SU-DHL-6 (cell line): ENCODE results near the gene MYDGF.

Experiments used
- H2AFZ ChIP-seq: fragments of 200-600 bp; sonication (generic); 2 replicates; pipeline ENCODE4 v1.6.1; 2014; ENCODE audit warnings: low read depth, mild to moderate bottlenecking, moderate library complexity, mixed read lengths, antibody characterized with exemption, low read length; ENCODE audit not compliant: severe bottlenecking
- H3F3A ChIP-seq: fragments of 200-600 bp; shearing (Covaris generic); 2 replicates; pipeline ENCODE4 v1.6.0; 2016; ENCODE audit warnings: antibody characterized with exemption, mild to moderate bottlenecking; ENCODE audit not compliant: insufficient read depth
- H3K27ac ChIP-seq: fragments of 200-600 bp; sonication (generic); 2 replicates; pipeline ENCODE4 v1.5.1; 2016; ENCODE audit warnings: low read depth, mild to moderate bottlenecking, low read length, moderate library complexity, mixed read lengths
- H3K27me3 ChIP-seq: fragments of 200-600 bp; sonication (generic), shearing (Covaris generic); 2 replicates; pipeline ENCODE4 v1.6.0; 2014; ENCODE audit warnings: mild to moderate bottlenecking, low read length
- H3K36me3 ChIP-seq: fragments of 200-600 bp; sonication (generic); 2 replicates; pipeline ENCODE4 v1.6.1; 2014; ENCODE audit warnings: mild to moderate bottlenecking, low read length, mixed read lengths
- H3K4me2 ChIP-seq: fragments of 300-600, 200-600 bp; shearing (Covaris generic), sonication (generic); 2 replicates; pipeline ENCODE4 v1.6.0; 2014; ENCODE audit warnings: low read length, low read depth, mild to moderate bottlenecking; ENCODE audit not compliant: poor library complexity, severe bottlenecking
- H3K4me3 ChIP-seq: fragments of 200-600 bp; sonication (generic); 2 replicates; pipeline ENCODE4 v1.5.1; 2014; ENCODE audit warnings: antibody characterized with exemption, low read length, mild to moderate bottlenecking, mixed read lengths; ENCODE audit not compliant: insufficient read depth, poor library complexity, severe bottlenecking
- H3K79me2 ChIP-seq: fragments of 200-600 bp; sonication (generic); 2 replicates; pipeline ENCODE4 v1.6.1; 2014; ENCODE audit warnings: mild to moderate bottlenecking, low read length, moderate library complexity; ENCODE audit not compliant: insufficient read depth
- H3K9ac ChIP-seq: fragments of 200-600 bp; sonication (generic); 2 replicates; pipeline ENCODE4 v1.7.0; 2014; ENCODE audit warnings: mild to moderate bottlenecking, low read length
- H3K9me2 ChIP-seq: fragments of 200-600 bp; sonication (generic); replicated peaks from 2 replicates; pipeline ENCODE4 v1.6.1; 2014; ENCODE audit warnings: low read length; ENCODE audit not compliant: insufficient read depth
- H3K9me3 ChIP-seq: fragments of 200-600 bp; sonication (generic); 2 replicates; pipeline ENCODE4 v1.6.1; 2014; ENCODE audit warnings: low read length, mixed read lengths; ENCODE audit not compliant: insufficient read depth
- H4K20me1 ChIP-seq: fragments of 200-600 bp; sonication (generic); 2 replicates; pipeline ENCODE4 v1.6.1; 2014; ENCODE audit warnings: low read depth, mild to moderate bottlenecking, antibody characterized with exemption, low read length, moderate library complexity, mixed read lengths
- EZH2phosphoT487 ChIP-seq: fragments of 200-600 bp; sonication (generic), shearing (Covaris generic); conservative IDR thresholded peaks from 2 replicates; pipeline ENCODE4 v1.6.1; 2018; ENCODE audit warnings: mild to moderate bottlenecking, antibody characterized with exemption, low read length, moderate library complexity, mixed read lengths
- TF ChIP-seq, protein P1 (sequence below): fragments of 200-600 bp; sonication (generic); IDR thresholded peaks from one replicate; pipeline ENCODE4 v1.5.1; 2017; ENCODE audit warnings: antibody characterized with exemption, mild to moderate bottlenecking, low read length, moderate library complexity; ENCODE audit not compliant: insufficient read depth, poor library complexity, severe bottlenecking

MYDGF gene

DNA sequence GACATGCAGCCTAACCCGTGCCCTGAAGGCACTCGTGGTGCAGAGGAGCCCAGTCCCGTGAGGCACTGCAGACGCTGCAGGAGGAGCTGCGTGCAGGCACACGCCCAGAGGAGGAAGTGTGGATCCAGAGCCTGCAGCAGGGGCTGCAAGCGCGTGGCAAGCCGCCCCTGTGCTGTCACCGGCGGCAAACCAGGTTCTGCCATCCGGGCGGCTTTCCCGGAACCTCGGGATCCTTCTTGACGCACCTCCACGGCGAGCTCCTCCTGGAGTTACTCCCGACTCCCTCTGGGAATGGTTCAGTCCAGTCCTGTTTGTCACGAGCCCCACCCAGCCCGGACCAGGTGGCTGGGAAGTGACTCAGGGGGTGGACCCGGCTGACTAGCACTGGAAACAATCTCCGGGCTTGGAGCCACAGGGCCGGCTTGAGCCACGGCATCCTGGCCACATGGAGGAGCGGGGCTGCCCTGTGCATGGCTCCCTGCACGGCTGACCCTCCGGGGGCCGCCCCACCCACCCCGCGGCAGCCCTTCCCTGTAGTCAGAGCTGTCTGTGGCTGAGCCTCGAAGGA, 43.3 kb upstream of the MYDGF start:
- no peaks in the 10 kb centered on the region for H4K20me1 ChIP-seq
- H3K9ac ChIP-seq: no peak overlapping the region
- H3K79me2 ChIP-seq: no peaks in the 10 kb centered on the region
- H3K27ac ChIP-seq: no peak overlapping the region
- no peaks in the 10 kb centered on the region for H3F3A ChIP-seq
- H3K4me3 ChIP-seq: no peak overlapping the region
- no peaks in the 10 kb centered on the region for H3K27me3 ChIP-seq
- H2AFZ ChIP-seq: no peak overlapping the region
- no peaks in the 10 kb centered on the region for H3K9me3 ChIP-seq
- no peaks in the 10 kb centered on the region for H3K9me2 ChIP-seq
- TF ChIP-seq EZH2phosphoT487: no peak
- TF ChIP-seq, protein P1, sequence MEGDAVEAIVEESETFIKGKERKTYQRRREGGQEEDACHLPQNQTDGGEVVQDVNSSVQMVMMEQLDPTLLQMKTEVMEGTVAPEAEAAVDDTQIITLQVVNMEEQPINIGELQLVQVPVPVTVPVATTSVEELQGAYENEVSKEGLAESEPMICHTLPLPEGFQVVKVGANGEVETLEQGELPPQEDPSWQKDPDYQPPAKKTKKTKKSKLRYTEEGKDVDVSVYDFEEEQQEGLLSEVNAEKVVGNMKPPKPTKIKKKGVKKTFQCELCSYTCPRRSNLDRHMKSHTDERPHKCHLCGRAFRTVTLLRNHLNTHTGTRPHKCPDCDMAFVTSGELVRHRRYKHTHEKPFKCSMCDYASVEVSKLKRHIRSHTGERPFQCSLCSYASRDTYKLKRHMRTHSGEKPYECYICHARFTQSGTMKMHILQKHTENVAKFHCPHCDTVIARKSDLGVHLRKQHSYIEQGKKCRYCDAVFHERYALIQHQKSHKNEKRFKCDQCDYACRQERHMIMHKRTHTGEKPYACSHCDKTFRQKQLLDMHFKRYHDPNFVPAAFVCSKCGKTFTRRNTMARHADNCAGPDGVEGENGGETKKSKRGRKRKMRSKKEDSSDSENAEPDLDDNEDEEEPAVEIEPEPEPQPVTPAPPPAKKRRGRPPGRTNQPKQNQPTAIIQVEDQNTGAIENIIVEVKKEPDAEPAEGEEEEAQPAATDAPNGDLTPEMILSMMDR: no peak
- H3K4me2 ChIP-seq: no peak overlapping the region
- H3K36me3 ChIP-seq: no peaks in the 10 kb centered on the region

DNA sequence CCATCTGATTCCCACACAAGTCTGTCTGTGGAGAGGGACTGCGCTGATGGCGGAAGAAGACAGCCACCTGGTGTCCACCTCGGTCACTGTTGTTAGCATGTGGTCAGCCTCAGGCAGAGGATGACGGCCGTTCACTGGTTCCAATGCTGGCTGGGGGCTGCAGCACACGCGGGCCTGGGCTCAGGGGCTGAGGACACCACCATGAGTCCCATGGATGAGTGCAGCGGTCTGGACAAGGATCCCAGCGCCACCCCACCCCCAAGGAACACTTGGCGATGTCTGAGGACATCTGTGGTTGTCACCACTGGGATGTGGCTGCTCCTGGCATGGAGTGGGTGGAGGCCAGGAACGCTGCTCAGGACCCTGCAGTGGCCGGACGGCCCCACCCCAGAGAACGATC, 42.6 kb upstream of the MYDGF start:
- Histone ChIP-seq H3K27ac (no peak overlapping the region), H3K9ac (no peak overlapping the region), H3K79me2 (no peaks in the 10 kb centered on the region), H3K9me2 (no peaks in the 10 kb centered on the region), H3K4me3 (no peak overlapping the region), H3K4me2 (no peak overlapping the region), H3F3A (no peaks in the 10 kb centered on the region), H2AFZ (no peak overlapping the region), H3K9me3 (no peaks in the 10 kb centered on the region), H3K36me3 (no peaks in the 10 kb centered on the region), H4K20me1 (no peaks in the 10 kb centered on the region), H3K27me3 (no peaks in the 10 kb centered on the region)
- TF ChIP-seq, protein P1: no peak
- no peak for TF ChIP-seq EZH2phosphoT487

DNA sequence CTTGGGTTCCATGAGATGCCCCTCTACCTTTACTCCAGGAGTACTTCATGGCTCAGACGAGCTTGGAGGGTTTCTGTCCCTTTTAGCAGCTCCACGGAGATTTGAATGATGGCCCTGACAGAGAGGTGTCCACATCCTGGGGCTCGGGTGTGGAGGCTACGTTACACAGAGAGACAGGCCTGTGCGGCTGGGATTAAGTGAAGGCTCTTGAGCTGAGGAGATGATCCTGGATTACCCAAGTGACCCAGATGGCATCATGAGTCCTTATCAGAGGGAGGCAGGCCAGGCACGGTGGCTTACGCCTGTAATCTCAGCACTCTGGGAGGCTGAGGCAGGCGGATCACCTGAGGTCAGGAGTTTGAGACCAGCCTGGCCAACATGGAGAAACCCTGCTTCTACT, 41.1 kb upstream of the MYDGF start:
- H3K36me3 ChIP-seq: no peaks in the 10 kb centered on the region
- H3K9me3 ChIP-seq: no peaks in the 10 kb centered on the region
- H3K27me3 ChIP-seq: no peaks in the 10 kb centered on the region
- H3F3A ChIP-seq: no peaks in the 10 kb centered on the region
- H2AFZ ChIP-seq: no peak overlapping the region
- no peak overlapping the region for H3K9ac ChIP-seq
- no peaks in the 10 kb centered on the region for H4K20me1 ChIP-seq
- no peak overlapping the region for H3K27ac ChIP-seq
- H3K4me2 ChIP-seq: no peak overlapping the region
- no peaks in the 10 kb centered on the region for H3K79me2 ChIP-seq
- TF ChIP-seq, protein P1: no peak
- TF ChIP-seq EZH2phosphoT487: no peak
- no peaks in the 10 kb centered on the region for H3K9me2 ChIP-seq
- H3K4me3 ChIP-seq: no peak overlapping the region

DNA sequence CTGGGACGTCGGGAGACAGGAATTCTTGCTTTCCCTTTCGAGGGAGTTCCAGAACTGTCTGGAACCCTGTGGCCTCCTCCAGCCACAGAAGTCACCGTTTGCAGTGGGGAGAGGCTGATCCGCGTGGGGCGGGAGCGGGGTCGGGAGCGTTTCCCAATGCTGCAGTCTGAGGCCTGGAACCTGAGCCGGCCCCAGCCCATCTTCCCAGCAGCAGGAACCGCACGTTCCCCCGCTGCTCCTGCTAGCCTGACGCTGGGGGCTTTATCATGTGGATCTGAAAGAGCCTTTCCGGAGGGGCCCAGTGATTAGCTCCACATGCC, 40.1 kb upstream of the MYDGF start:
- no peaks in the 10 kb centered on the region for H3K36me3 ChIP-seq
- no peak overlapping the region for H3K27ac ChIP-seq

More for the DNA sequence above, 40.1 kb upstream of the MYDGF start:
- no peaks in the 10 kb centered on the region for H3K9me3 ChIP-seq
- H3K27me3 ChIP-seq: no peaks in the 10 kb centered on the region
- H3K9ac ChIP-seq: no peak overlapping the region
- H2AFZ ChIP-seq: no peak overlapping the region
- no peaks in the 10 kb centered on the region for H4K20me1 ChIP-seq
- H3K4me3 ChIP-seq: no peak overlapping the region
- TF ChIP-seq, protein P1: no peak
- TF ChIP-seq EZH2phosphoT487: no peak
- no peaks in the 10 kb centered on the region for H3K9me2 ChIP-seq
- no peaks in the 10 kb centered on the region for H3K79me2 ChIP-seq
- no peaks in the 10 kb centered on the region for H3F3A ChIP-seq
- H3K4me2 ChIP-seq: no peak overlapping the region
